ENCODE results near the gene ABCA13.

DNA sequence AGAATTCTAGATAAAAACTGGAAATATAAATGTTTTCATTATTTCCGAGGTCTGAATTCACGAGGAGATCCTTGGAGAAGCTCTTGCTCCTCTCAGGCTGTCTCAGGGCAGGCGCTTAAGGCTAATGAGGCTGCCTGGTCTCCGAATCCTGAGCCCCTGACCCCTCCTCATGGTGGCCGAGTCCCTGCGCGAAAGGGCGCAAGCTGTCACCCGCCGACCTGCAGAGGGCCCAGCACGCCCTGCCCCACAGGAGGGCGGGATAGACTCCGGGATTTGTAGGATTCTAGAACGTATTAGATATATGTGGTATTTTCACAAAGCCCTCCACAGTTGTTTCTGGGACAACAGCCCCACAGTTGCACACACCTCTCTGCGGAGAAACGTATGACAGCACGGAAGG, 284.1 kb downstream of the ABCA13 start:
- no peak for TF ChIP-seq ZNF510 (tag by site-specific recombination; IDR thresholded peaks at IDR 0.05; ENCODE audit: insufficient replicate concordance)
- TF ChIP-seq ZFP37 (tag by site-specific recombination; IDR thresholded peaks at IDR 0.05): no peak
- TF ChIP-seq, protein P1, sequence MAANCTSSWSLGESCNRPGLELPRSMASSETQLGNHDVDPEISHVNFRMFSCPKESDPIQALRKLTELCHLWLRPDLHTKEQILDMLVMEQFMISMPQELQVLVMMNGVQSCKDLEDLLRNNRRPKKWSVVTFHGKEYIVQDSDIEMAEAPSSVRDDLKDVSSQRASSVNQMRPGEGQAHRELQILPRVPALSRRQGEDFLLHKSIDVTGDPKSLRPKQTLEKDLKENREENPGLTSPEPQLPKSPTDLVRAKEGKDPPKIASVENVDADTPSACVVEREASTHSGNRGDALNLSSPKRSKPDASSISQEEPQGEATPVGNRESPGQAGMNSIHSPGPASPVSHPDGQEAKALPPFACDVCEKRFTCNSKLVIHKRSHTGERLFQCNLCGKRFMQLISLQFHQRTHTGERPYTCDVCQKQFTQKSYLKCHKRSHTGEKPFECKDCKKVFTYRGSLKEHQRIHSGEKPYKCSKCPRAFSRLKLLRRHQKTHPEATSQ (tag by site-specific recombination; IDR thresholded peaks at IDR 0.05): no peak
- no peak for TF ChIP-seq ZNF174 (tag by site-specific recombination; IDR thresholded peaks at IDR 0.05)
- TF ChIP-seq, protein P2, sequence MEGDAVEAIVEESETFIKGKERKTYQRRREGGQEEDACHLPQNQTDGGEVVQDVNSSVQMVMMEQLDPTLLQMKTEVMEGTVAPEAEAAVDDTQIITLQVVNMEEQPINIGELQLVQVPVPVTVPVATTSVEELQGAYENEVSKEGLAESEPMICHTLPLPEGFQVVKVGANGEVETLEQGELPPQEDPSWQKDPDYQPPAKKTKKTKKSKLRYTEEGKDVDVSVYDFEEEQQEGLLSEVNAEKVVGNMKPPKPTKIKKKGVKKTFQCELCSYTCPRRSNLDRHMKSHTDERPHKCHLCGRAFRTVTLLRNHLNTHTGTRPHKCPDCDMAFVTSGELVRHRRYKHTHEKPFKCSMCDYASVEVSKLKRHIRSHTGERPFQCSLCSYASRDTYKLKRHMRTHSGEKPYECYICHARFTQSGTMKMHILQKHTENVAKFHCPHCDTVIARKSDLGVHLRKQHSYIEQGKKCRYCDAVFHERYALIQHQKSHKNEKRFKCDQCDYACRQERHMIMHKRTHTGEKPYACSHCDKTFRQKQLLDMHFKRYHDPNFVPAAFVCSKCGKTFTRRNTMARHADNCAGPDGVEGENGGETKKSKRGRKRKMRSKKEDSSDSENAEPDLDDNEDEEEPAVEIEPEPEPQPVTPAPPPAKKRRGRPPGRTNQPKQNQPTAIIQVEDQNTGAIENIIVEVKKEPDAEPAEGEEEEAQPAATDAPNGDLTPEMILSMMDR (tag by site-specific recombination; IDR thresholded peaks at IDR 0.05): no peak
- TF ChIP-seq ZBTB20 (tag by site-specific recombination; IDR thresholded peaks at IDR 0.05): no peak
- no peak for TF ChIP-seq ZBTB21 (tag by site-specific recombination; IDR thresholded peaks at IDR 0.05)
- TF ChIP-seq ZNF248 (tag by site-specific recombination; IDR thresholded peaks at IDR 0.05): no peak
